GM21786 (cell line): ENCODE measurements around the gene KDSR.

Source experiments
- ATAC-seq: cut with Tn5 transposase; IDR thresholded peaks from one replicate; pipeline ENCODE4 v1.9.1; 2021; ENCODE audit not compliant: unreplicated experiment

The KDSR gene

DNA sequence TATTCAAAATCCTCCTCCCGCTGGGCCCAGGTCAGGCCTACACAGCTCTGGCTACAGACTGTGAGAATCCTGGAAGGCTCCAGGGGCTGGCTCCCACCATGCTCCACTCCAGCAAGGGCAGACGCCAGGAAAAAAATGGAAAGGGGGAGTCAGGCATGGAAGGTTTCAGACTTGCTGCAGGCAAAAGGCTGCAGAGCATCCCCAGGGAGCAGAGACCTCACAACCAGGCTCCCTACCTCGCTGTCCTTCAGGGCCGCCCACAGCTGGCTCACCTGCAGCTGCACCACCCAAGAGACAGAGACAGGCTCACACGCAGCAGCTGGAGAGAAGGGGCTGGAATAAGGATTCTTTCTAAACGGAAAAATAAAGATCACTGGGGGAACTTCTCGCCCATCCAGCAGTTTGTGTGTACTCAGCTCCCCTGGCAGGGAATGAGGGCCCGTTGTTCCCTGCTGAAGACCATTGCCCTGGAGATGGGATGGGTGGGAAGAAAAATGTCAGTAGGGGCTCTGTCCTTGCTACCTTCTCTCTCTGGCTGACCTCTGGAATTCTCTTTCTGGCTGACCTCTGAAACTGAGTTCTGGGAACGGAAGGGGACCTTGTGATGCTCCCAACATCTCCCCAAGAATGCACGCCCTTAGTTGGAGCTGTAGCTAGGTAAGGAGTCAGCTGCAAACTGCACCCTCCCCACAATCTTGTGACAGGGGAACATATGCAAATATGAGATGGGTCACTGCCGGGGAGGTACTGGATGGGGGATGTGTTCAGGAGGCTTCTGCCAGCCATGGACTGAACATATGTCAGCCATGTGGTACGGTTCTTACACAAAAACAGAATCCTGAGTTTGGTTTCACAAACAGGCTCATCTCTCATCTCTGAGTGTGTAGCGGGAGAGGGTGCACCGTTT lies 81.9 kb downstream of the KDSR start:
- peak; percentile 93 for ATAC-seq

GRCh38 chr18:63284173-63284799 lies 82.7 kb downstream of the KDSR start:
- ATAC-seq: no peak

DNA sequence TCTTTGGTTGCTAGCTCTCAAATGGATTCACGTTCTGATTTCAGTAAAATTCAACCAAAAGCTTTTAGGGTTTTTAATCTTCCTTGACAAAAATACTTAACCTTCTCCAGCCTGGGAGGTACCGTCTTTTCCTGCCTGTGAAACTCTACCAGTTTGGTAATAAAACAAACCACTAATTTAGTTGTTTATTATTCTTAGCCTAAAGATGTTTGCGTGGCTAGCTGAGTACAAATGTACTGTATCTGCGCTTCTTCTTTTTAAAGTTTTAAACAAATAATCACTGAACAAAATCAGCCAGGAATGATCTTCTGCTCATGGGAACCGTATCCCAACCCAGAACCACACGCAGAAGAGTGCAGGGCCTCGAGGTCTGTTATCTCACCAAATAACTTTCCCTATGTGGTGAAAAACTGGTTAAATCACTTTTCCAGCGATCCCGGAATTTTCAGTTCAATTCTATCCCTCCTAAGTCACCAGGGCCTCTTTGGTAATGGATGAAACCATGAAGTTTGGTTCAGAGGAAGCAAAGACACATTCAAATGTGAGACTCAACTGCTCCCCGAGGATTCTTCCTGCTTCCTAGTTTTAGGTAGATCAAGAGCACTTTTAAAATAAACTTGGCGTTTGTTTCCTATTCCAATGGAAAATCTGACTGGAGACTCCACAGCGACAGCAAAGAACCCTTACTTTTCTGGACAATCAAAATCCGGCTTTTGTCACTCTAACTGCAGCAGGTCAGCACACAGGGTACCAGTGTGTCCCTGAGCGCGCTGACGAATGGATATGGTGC lies 83.5 kb downstream of the KDSR start:
- no peak for ATAC-seq

DNA sequence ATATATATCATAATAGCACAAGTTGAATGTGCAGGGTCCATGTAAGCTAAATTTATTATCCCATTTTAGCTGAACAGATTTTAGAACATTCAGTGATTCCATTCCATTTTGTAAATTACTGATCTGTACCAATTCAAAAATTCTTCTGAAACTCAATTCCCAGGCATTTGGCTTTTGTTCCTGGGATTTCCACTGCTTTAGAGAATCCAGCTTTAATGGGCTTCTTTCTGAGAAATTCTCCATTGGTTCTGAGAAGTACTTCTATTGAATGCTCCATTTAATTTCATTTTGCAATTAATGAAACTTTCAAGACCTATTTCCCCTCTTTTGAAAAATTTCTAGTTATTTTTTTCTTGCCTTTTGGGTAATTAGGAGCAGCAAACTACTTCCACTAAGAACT lies 84.2 kb downstream of the KDSR start:
- no peak for ATAC-seq
